MM.1S (cell line): ENCODE results near the gene PTPN22.

Source experiments
- DNase-seq: peaks from one replicate; pipeline ENCODE4 v3.0.0-alpha.2; 2015
- H2AFZ ChIP-seq: fragments of 300-600 bp; sonication (generic); 2 replicates; pipeline ENCODE4 v1.6.0; 2016; ENCODE audit warnings: antibody characterized with exemption, low read length
- H3F3A ChIP-seq: fragments of 300-600 bp; sonication (generic); 2 replicates; pipeline ENCODE4 v1.6.1; 2016; ENCODE audit warnings: mild to moderate bottlenecking, antibody characterized with exemption, low read length, moderate library complexity, mixed read lengths; ENCODE audit not compliant: insufficient read depth
- H3K27ac ChIP-seq: fragments of 300-600 bp; sonication (generic); 2 replicates; pipeline ENCODE4 v1.5.1; 2016; ENCODE audit warnings: mild to moderate bottlenecking, low read length
- H3K27me3 ChIP-seq: fragments of 300-600 bp; sonication (generic); replicated peaks from 2 replicates; pipeline ENCODE4 v1.6.0; 2016; ENCODE audit warnings: low read length; ENCODE audit not compliant: insufficient read depth
- H3K36me3 ChIP-seq: fragments of 300-600 bp; sonication (generic); replicated peaks from 2 replicates; pipeline ENCODE4 v1.6.1; 2016; ENCODE audit warnings: mild to moderate bottlenecking, low read length, mixed read lengths; ENCODE audit not compliant: insufficient read depth
- H3K4me1 ChIP-seq: fragments of 300-600 bp; sonication (generic); 2 replicates; pipeline ENCODE4 v1.6.1; 2016; ENCODE audit warnings: low read length, mixed read lengths
- H3K4me2 ChIP-seq: fragments of 300-600 bp; sonication (generic); 2 replicates; pipeline ENCODE4 v1.6.0; 2016; ENCODE audit warnings: low read depth, low read length
- H3K4me3 ChIP-seq: fragments of 300-600 bp; sonication (generic); 2 replicates; pipeline ENCODE4 v1.5.1; 2016; ENCODE audit warnings: low read length, mixed read lengths
- H3K79me2 ChIP-seq: fragments of 300-600 bp; sonication (generic); 2 replicates; pipeline ENCODE4 v1.6.1; 2016; ENCODE audit warnings: mixed run types, low read length, mixed read lengths
- H3K9ac ChIP-seq: fragments of 300-600 bp; sonication (generic); 2 replicates; pipeline ENCODE4 v1.6.1; 2016; ENCODE audit warnings: low read length, mixed read lengths
- H3K9me2 ChIP-seq: fragments of 300-600 bp; sonication (generic); replicated peaks from 2 replicates; pipeline ENCODE4 v1.6.1; 2016; ENCODE audit warnings: mild to moderate bottlenecking, low read length, mixed read lengths; ENCODE audit not compliant: insufficient read depth
- H3K9me3 ChIP-seq: fragments of 300-600 bp; sonication (generic); replicated peaks from 2 replicates; pipeline ENCODE4 v1.6.1; 2016; ENCODE audit warnings: mild to moderate bottlenecking, low read length, mixed read lengths; ENCODE audit not compliant: insufficient read depth
- H4K20me1 ChIP-seq: fragments of 300-600 bp; sonication (generic); 2 replicates; pipeline ENCODE4 v1.6.1; 2016; ENCODE audit warnings: mild to moderate bottlenecking, low read length, moderate library complexity, mixed read lengths; ENCODE audit not compliant: insufficient read depth
- EZH2 ChIP-seq: fragments of 300-600 bp; sonication (generic); optimal IDR thresholded peaks from 2 replicates; pipeline ENCODE3; 2017; ENCODE audit warnings: low read depth, mild to moderate bottlenecking, antibody characterized with exemption, low read length, mixed read lengths
- EZH2phosphoT487 ChIP-seq: fragments of 300-600 bp; sonication (generic); IDR thresholded peaks from 2 replicates; pipeline ENCODE4 v1.6.1; 2018; ENCODE audit warnings: antibody characterized with exemption, low read length
- TF ChIP-seq, protein P1 (sequence below): fragments of 300-600 bp; sonication (generic); IDR thresholded peaks from 2 replicates; pipeline ENCODE4 v1.5.1; 2016; ENCODE audit warnings: antibody characterized with exemption, low read length, mixed read lengths

Gene PTPN22

DNA sequence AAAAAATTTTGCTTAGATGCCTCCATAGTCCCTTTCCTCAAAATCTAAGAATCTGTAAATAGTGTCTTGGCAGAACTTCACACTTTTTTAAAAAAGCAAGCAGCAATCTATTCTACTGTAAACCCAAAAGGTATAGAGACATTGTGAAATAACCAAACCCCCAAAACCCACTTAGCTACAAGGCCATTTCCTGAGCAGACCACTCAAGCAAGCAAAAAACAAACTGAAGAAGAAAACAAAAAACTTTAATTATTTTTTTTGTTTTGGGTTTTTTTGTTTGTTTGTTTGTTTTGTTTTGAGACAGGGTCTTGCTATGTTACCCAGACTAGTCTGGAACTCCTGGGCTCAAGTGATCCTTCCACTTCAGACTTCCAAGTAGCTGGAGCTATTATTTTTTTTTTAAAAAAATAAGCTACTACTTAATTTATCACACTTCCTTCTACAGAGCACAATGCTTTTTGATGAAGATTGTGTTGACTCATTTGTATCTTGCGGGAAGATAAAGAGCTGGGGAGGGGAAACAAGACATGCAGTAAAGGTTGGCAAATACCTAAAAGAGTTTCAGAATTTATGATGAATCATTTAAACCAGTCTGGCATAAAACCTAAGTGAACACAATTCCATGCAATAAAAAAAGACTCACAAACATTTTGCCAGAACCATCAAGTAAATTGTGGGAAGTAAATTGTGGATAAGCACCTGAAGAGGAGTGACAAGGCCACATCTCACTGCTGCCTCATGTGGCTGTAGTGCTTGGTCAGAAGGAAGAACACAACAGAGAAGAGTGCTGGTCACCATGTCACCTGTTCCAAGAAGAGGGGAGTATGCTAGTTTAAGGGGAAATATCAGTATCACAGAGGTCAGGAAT lies 2.7 kb upstream of the PTPN22 start:
- Histone ChIP-seq H3K9me3 (no peaks in the 10 kb centered on the region), H3F3A (no peaks in the 10 kb centered on the region; the same call in 1 of the 2 replicates), H3K79me2 (no peaks in the 10 kb centered on the region), H3K36me3 (no peaks in the 10 kb centered on the region), H3K4me2 (no peak overlapping the region), H2AFZ (no peak overlapping the region), H4K20me1 (no peaks in the 10 kb centered on the region), H3K27me3 (no peaks in the 10 kb centered on the region), H3K4me3 (no peak overlapping the region), H3K9ac (no peak overlapping the region), H3K27ac (no peak overlapping the region), H3K4me1 (peaks cover 14% of the 10 kb centered on the region), H3K9me2 (no peaks in the 10 kb centered on the region)
- TF ChIP-seq, protein P1, sequence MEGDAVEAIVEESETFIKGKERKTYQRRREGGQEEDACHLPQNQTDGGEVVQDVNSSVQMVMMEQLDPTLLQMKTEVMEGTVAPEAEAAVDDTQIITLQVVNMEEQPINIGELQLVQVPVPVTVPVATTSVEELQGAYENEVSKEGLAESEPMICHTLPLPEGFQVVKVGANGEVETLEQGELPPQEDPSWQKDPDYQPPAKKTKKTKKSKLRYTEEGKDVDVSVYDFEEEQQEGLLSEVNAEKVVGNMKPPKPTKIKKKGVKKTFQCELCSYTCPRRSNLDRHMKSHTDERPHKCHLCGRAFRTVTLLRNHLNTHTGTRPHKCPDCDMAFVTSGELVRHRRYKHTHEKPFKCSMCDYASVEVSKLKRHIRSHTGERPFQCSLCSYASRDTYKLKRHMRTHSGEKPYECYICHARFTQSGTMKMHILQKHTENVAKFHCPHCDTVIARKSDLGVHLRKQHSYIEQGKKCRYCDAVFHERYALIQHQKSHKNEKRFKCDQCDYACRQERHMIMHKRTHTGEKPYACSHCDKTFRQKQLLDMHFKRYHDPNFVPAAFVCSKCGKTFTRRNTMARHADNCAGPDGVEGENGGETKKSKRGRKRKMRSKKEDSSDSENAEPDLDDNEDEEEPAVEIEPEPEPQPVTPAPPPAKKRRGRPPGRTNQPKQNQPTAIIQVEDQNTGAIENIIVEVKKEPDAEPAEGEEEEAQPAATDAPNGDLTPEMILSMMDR = peak; percentile 20
- TF ChIP-seq EZH2 = no peak
- DNase-seq = no peak

DNA sequence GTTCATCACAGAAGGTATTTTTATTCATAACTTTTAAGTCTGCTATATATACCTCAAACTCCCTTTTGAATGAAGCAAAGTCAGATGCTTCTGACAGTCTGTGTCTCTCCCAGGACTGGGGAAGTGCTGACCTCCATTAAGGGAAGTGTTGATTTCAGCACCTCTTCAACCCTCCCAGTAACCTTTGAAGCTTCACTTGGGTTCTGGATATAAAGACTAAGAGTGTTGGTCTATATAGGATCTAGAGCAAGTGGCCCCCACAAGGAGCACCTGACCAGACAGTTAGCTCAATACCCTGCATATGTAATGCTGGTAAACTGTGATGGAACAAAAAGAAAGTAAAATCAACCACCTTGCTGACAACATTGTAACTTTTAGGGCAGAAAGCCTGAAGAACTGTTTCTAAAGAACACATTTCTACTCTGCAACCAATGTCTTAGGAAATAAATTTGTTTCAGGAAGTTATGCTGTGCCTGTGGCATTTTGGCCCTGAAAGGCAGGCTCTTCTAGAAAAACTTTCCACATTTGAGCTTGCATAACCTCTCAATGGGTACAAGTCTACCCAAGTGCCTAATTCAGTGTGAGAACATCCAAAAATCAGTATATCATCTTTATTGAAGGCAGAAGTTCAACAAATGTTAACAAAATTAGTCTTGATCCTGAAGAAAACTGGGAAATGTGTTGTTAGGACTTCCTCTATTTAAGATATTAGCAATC lies 865 bp upstream of the PTPN22 start:
- Histone ChIP-seq H3K36me3 (no peaks in the 10 kb centered on the region), H3F3A (no peaks in the 10 kb centered on the region; the same call in 1 of the 2 replicates), H3K9ac (no peak overlapping the region), H4K20me1 (no peaks in the 10 kb centered on the region), H3K9me3 (no peaks in the 10 kb centered on the region), H3K4me3 (no peak overlapping the region), H3K9me2 (no peaks in the 10 kb centered on the region), H3K27me3 (no peaks in the 10 kb centered on the region), H3K27ac (peak overlapping the region; percentile 58), H3K4me1 (peaks cover 14% of the 10 kb centered on the region), H3K4me2 (peak overlapping the region; percentile 56), H2AFZ (peak overlapping the region; percentile 67), H3K79me2 (no peaks in the 10 kb centered on the region)
- TF ChIP-seq EZH2phosphoT487 (no peak), EZH2 (no peak)
- TF ChIP-seq, protein P1 = no peak
- DNase-seq = peak; percentile 7

DNA sequence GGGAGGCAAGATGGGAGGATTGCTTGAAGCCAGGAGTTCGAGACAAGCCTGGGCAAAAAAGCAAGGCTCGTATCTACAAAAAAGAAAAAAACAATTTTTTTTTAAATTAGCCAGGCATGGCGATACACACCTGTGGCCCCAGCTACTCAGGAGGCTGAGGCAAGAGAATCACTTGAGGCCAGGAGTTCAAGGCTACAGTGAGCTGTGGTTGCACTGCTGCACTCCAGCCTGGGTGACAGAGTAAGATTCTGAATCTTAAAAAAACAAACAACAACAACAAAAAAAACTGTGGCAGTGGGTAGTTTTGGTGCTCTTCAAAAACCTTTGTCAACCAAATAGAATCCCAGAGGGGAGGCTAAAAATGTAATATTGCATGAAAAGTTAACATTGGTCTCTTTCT lies 734 bp downstream of the PTPN22 start:
- Histone ChIP-seq H3K4me3 (no peak overlapping the region), H3K9ac (no peak overlapping the region), H3K27ac (no peak overlapping the region), H3K27me3 (no peaks in the 10 kb centered on the region), H4K20me1 (no peaks in the 10 kb centered on the region), H2AFZ (no peak overlapping the region), H3K79me2 (no peaks in the 10 kb centered on the region), H3K36me3 (no peaks in the 10 kb centered on the region), H3F3A (no peaks in the 10 kb centered on the region; the same call in 1 of the 2 replicates), H3K4me2 (no peak overlapping the region), H3K9me3 (no peaks in the 10 kb centered on the region), H3K4me1 (peaks cover 14% of the 10 kb centered on the region), H3K9me2 (no peaks in the 10 kb centered on the region)
- TF ChIP-seq, protein P1 = no peak
- DNase-seq = no peak
